ENCODE data around the gene COMMD8. TPM values are rescaled to one million over a fixed set of nuclear protein-coding genes. Genes with fewer than 3 reads are reported as not detected.

The COMMD8 gene
- total RNA-seq, 4 donors from 2014 or later = 6.0 to 26.1 (median 19.1) TPM

- Histone ChIP-seq H3K27ac (no peak overlapping the region), H3K27me3 (no peaks in the 10 kb centered on the region), H3K4me1 (no peaks in the 10 kb centered on the region), H3K36me3 (no peaks in the 10 kb centered on the region), H3K9me3 (no peaks in the 10 kb centered on the region), H3K4me3 (no peak overlapping the region)
- DNase-seq = no peak
- TF ChIP-seq POLR2A (IDR thresholded peaks at IDR 0.05) = no peak
- no peak for TF ChIP-seq CTCF (IDR thresholded peaks at IDR 0.05)
These were observed 53.2 kb downstream of the COMMD8 start for GRCh38 chr4:47410271-47410670.

- Histone ChIP-seq H3K4me1 (no peaks in the 10 kb centered on the region), H3K36me3 (no peaks in the 10 kb centered on the region), H3K9me3 (no peaks in the 10 kb centered on the region), H3K4me3 (no peak overlapping the region), H3K27me3 (no peaks in the 10 kb centered on the region), H3K27ac (no peak overlapping the region)
- no peak for DNase-seq
- TF ChIP-seq CTCF (IDR thresholded peaks at IDR 0.05) (no peak), POLR2A (IDR thresholded peaks at IDR 0.05) (no peak)
These were observed 57.1 kb downstream of the COMMD8 start for GRCh38 chr4:47406408-47406807.

Other genes with a start within 250 kb of the COMMD8 start
- gene ATP10D, start 21.6 kb upstream of the COMMD8 start, total RNA-seq = 10 to 100 TPM in 2 of 4 donors, 1 to 10 TPM in 2; 4.4 to 15.7 (median 10.0) TPM